Measurements from ENCODE around the gene DPEP2.

GRCh38 chr16:68005786-68006286 is 6.6 kb upstream of the DPEP2 start:
- no peak for TF ChIP-seq CTCF (conservative IDR thresholded peaks at IDR 0.05 in 1 of 2, IDR thresholded peaks at IDR 0.05 in 1 of 2; ENCODE audit: extremely low read depth in 1 of 2, insufficient read depth in 1 of 2, low read depth in 1 of 2, low read length in 2 of 2)
- no peak for TF ChIP-seq EZH2 (IDR thresholded peaks at IDR 0.05; ENCODE audit: borderline replicate concordance, low read length)

All from mammary epithelial cell (primary cell).